ENCODE results near the gene SLC6A2.

The SLC6A2 gene

DNA sequence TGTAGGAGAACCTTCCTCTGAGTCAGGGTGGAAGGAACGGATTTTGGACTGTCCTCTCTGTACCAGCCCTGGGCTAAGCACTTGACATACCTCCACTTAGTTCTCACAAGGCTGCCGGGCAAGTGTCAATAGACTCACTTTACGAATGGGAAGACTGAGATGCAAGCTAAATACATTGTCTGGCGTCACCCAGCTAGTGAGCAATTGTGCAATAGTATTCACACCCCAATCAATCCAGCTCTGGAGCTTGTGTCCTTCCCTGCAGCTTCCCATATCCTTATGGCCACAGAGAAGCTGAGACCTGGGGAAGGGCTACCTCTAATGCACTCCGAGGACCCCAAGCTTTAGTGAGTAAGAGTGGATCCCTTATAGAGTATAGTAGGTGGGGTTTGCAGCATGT lies 39.8 kb downstream of the SLC6A2 start:
- H3K27ac ChIP-seq: no peak overlapping the region
- TF ChIP-seq, protein P1, sequence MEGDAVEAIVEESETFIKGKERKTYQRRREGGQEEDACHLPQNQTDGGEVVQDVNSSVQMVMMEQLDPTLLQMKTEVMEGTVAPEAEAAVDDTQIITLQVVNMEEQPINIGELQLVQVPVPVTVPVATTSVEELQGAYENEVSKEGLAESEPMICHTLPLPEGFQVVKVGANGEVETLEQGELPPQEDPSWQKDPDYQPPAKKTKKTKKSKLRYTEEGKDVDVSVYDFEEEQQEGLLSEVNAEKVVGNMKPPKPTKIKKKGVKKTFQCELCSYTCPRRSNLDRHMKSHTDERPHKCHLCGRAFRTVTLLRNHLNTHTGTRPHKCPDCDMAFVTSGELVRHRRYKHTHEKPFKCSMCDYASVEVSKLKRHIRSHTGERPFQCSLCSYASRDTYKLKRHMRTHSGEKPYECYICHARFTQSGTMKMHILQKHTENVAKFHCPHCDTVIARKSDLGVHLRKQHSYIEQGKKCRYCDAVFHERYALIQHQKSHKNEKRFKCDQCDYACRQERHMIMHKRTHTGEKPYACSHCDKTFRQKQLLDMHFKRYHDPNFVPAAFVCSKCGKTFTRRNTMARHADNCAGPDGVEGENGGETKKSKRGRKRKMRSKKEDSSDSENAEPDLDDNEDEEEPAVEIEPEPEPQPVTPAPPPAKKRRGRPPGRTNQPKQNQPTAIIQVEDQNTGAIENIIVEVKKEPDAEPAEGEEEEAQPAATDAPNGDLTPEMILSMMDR (conservative IDR thresholded peaks at IDR 0.05): no peak

DNA sequence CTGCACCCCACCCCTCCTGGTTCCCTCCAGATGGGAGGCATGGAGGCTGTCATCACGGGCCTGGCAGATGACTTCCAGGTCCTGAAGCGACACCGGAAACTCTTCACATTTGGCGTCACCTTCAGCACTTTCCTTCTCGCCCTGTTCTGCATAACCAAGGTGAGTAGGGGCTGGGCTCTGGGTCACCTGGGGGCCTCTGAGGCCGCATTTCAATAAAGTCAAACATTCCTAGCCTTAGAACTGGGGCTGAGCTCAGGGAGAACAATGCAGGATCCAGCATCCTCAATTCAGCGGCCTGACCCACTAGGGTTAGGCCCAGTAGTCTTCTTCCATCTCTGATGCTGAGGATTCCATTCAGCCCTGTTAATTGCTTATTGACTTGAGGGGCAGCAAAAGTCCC lies 42.1 kb downstream of the SLC6A2 start:
- H3K27ac ChIP-seq: no peak overlapping the region
- TF ChIP-seq, protein P1 (conservative IDR thresholded peaks at IDR 0.05): no peak

DNA sequence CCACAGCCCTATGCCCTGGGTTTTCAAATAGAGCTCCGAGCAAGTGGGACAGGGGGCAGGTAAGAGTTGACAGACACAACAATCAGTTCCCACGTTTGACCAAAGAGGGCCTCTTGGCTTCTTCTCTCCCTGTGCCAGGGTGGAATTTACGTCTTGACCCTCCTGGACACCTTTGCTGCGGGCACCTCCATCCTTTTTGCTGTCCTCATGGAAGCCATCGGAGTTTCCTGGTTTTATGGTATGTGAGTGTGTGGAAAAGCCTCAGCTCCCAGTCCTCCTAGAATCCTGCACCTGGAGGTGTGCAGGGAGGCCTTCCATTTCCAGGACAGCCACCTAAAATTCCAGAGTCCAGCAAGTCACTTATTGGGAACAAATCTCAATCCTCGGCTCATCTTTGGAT lies 42.5 kb downstream of the SLC6A2 start:
- TF ChIP-seq, protein P1 (conservative IDR thresholded peaks at IDR 0.05): no peak
- H3K27ac ChIP-seq: no peak overlapping the region

DNA sequence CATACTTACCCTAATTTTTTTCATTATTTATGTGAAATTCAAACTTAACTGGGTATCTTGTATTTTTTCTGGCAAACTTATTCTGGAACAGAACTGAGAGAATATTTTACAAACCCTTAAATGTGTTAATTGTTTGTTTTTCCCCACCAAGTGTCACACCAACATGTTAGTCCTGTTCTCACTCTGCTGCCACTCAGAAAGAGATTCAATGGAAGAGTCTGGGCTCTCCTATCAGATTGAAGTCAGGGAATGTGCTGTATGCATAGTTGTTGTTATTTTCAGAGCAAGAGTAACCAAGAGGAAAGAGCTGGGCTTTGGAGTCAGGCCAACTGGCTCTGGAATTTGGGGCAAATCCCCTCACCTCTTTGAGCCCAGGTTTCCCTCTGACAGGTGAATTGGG lies 43.2 kb downstream of the SLC6A2 start:
- no peak overlapping the region for H3K27ac ChIP-seq
- TF ChIP-seq, protein P1 (conservative IDR thresholded peaks at IDR 0.05): no peak

DNA sequence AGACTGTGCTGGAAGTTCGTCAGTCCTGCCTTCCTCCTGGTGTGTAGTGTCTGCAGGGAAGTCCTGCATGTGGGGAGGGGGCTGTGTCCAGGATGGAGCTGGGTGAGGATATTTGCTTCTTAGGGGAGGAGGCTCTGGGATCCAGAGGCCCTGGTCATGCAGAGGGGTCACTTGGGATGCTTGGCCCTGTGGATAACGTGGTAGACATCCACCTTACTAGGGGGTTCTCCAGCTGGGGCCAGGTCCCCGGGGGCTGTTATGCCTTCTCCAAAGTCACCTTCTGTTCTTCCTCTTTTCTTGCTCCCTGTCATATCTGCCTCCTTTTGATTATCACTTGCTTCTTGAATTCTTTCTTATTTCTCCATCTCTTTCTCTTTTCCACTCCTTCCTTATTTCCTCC lies 43.8 kb downstream of the SLC6A2 start:
- TF ChIP-seq, protein P1 (conservative IDR thresholded peaks at IDR 0.05): no peak

DNA sequence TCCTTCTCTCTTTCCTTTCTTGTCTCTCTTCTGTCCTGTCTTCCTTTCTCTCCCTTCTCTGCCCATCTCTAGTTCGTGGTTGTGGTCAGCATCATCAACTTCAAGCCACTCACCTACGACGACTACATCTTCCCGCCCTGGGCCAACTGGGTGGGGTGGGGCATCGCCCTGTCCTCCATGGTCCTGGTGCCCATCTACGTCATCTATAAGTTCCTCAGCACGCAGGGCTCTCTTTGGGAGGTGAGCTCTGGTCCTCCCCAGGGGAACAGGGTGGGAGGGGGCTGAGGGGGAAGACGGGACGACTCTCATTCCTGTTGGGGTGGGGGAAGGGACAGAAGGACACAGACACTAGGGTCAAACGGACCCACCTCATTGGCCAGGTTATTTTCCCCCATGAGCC lies 44.3 kb downstream of the SLC6A2 start:
- TF ChIP-seq, protein P1 (conservative IDR thresholded peaks at IDR 0.05): no peak
- H3K27ac ChIP-seq: no peak overlapping the region

More for the DNA sequence above, 43.8 kb downstream of the SLC6A2 start:
- H3K27ac ChIP-seq: no peak overlapping the region

DNA sequence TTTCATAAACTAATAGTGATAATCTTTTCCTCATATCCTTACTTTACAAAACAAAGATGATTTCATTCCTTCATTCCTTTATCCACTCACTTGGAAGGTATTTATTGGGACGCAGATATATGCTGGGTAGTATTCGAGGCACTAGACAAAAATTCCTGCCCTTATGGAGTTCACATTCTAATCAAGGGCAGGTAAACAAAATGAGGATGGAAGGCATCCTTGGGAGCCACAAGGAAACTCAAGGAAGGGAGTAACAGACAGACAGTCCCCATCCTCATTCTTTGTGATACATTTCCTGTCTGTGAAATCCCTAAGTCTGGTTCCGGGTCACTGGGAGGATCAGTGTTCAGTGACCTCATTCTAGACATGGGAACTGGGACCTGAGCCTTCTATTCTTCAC lies 45.2 kb downstream of the SLC6A2 start:
- TF ChIP-seq, protein P1 (conservative IDR thresholded peaks at IDR 0.05): no peak
- no peak overlapping the region for H3K27ac ChIP-seq
